ENCODE data around the gene SOX18. TPM values are rescaled to one million over a fixed set of nuclear protein-coding genes. Genes with fewer than 3 reads are reported as not detected.

The SOX18 gene
- total and polyA plus RNA-seq, 2 of the 13 experiments (the other 11 are each of a cell fraction or from before 2014, with no cell fraction given), result 1.6 to 1.9 TPM

- TF ChIP-seq ZBTB49 (CRISPR knock-in tag; IDR thresholded peaks at IDR 0.05; ENCODE audit: borderline replicate concordance), result no peak
- peak; percentile 38; the same call in 1 of the 2 replicates for TF ChIP-seq KLF11 (CRISPR knock-in tag; IDR thresholded peaks at IDR 0.05)
- peak; percentile 97 for TF ChIP-seq ZNF414 (CRISPR knock-in tag; IDR thresholded peaks at IDR 0.05)
- peak; percentile 88 for TF ChIP-seq NCOA1 (CRISPR knock-in tag; IDR thresholded peaks at IDR 0.05)
- TF ChIP-seq BRF2 (CRISPR knock-in tag; IDR thresholded peaks at IDR 0.05), result no peak
- TF ChIP-seq ZUFSP (CRISPR knock-in tag; IDR thresholded peaks at IDR 0.05; ENCODE audit: borderline replicate concordance), result no peak
- peak; percentile 84 for TF ChIP-seq ZNF12 (CRISPR knock-in tag; IDR thresholded peaks at IDR 0.05)
- TF ChIP-seq RFXAP (CRISPR knock-in tag; IDR thresholded peaks at IDR 0.05; ENCODE audit: borderline replicate concordance), result no peak
- 0 out of 2 replicates have a peak, but pooled peaks have one; percentile 15 for TF ChIP-seq ZNF136 (CRISPR knock-in tag; IDR thresholded peaks at IDR 0.05; ENCODE audit: low read depth)
- no peak for TF ChIP-seq ZNF639 (CRISPR knock-in tag; conservative IDR thresholded peaks at IDR 0.05)
- TF ChIP-seq ISL2 (CRISPR knock-in tag; IDR thresholded peaks at IDR 0.05), result 0 out of 2 replicates have a peak, but pooled peaks have one; percentile 8
- TF ChIP-seq ZNF496 (CRISPR knock-in tag; IDR thresholded peaks at IDR 0.05; ENCODE audit: insufficient replicate concordance), result no peak
- peak; percentile 73; the same call in 1 of the 2 replicates for TF ChIP-seq ZNF703 (CRISPR knock-in tag; IDR thresholded peaks at IDR 0.05; ENCODE audit: borderline replicate concordance)
- TF ChIP-seq IRF1 (CRISPR knock-in tag; IDR thresholded peaks at IDR 0.05; ENCODE audit: low read depth), result no peak; the same call in 1 of the 2 replicates
- TF ChIP-seq ZNF768 (CRISPR knock-in tag; IDR thresholded peaks at IDR 0.05), result peak; percentile 6
- no peak for TF ChIP-seq KMT2B (CRISPR knock-in tag; IDR thresholded peaks at IDR 0.05)
- no peak for TF ChIP-seq LCORL (IDR thresholded peaks at IDR 0.05)
- 0 out of 2 replicates have a peak, but pooled peaks have one; percentile 35 for TF ChIP-seq LCORL (CRISPR knock-in tag; IDR thresholded peaks at IDR 0.05)
- TF ChIP-seq SIN3A (IDR thresholded peaks at IDR 0.05; ENCODE audit: borderline replicate concordance, low read depth, low read length), result no peak
- no peak for TF ChIP-seq HNRNPK (IDR thresholded peaks at IDR 0.05; ENCODE audit: low read depth, low read length, poor library complexity, severe bottlenecking)
Measured at GRCh38 chr20:64036346-64037198, 12.9 kb downstream of the SOX18 start (continued).

All from HepG2 (cell line).